Mesothelial cell of epicardium (in vitro differentiated cells): Measurements from ENCODE around the gene CACNA1C. TPM values are rescaled to one million over a fixed set of nuclear protein-coding genes. Genes with fewer than 3 reads are reported as not detected.

Experiments
- DNase-seq, 2 experiments: peaks; one replicate each; pipeline ENCODE4 v3.0.0; 2021; ENCODE audit warnings: low spot score in 2 of 2; ENCODE audit not compliant: unreplicated experiment in 2 of 2
- H3K27ac Mint-ChIP-seq: 2 replicates; pipeline ENCODE4 v1.8.0; 2021; ENCODE audit warnings: mixed read lengths
- H3K27me3 Mint-ChIP-seq: 2 replicates; pipeline ENCODE4 v1.8.0; 2021; ENCODE audit warnings: low read depth, mixed read lengths
- H3K36me3 Mint-ChIP-seq: 2 replicates; pipeline ENCODE4 v1.8.0; 2021; ENCODE audit warnings: mixed read lengths
- H3K4me1 Mint-ChIP-seq: 2 replicates; pipeline ENCODE4 v1.8.0; 2021; ENCODE audit warnings: mixed read lengths
- H3K4me3 Mint-ChIP-seq: 2 replicates; pipeline ENCODE4 v1.8.0; 2021; ENCODE audit warnings: mild to moderate bottlenecking, moderate library complexity, mixed read lengths
- H3K9me3 Mint-ChIP-seq: 2 replicates; pipeline ENCODE4 v1.8.0; 2021; ENCODE audit warnings: mixed read lengths
- CTCF ChIP-seq: fragments of 200-600 bp; sonication (generic); IDR thresholded peaks from one replicate; pipeline ENCODE4 v1.5.0; 2021; ENCODE audit warnings: antibody characterized with exemption; ENCODE audit not compliant: unreplicated experiment
- total RNA-seq: library from RNA; stranded (reverse); gene quantifications from 3 replicates; pipeline ENCODE4 v1.2.1, GENCODE V29; 2021

Gene CACNA1C
- total RNA-seq, 1 donor from 2014 or later = 33.6 TPM

GRCh38 chr12:2136901-2137300, 84.1 kb downstream of the CACNA1C start:
- H3K4me1 Mint-ChIP-seq = peaks cover 8% of the 10 kb centered on the region
- no peak overlapping the region for H3K4me3 Mint-ChIP-seq
- H3K27ac Mint-ChIP-seq = no peak overlapping the region

GRCh38 chr12:2137711-2138110, 84.9 kb downstream of the CACNA1C start:
- Mint-ChIP-seq H3K36me3 (peaks cover 4% of the 10 kb centered on the region), H3K4me3 (no peak overlapping the region), H3K4me1 (peaks cover 8% of the 10 kb centered on the region), H3K27ac (no peak overlapping the region), H3K27me3 (no peaks in the 10 kb centered on the region), H3K9me3 (no peaks in the 10 kb centered on the region)
- no peak for DNase-seq
- TF ChIP-seq CTCF = no peak

More at GRCh38 chr12:2136901-2137300, 84.1 kb downstream of the CACNA1C start:
- no peak for DNase-seq
- no peaks in the 10 kb centered on the region for H3K9me3 Mint-ChIP-seq
- TF ChIP-seq CTCF = no peak
- H3K27me3 Mint-ChIP-seq = no peaks in the 10 kb centered on the region
- peaks cover 4% of the 10 kb centered on the region for H3K36me3 Mint-ChIP-seq

GRCh38 chr12:2138294-2138693, 85.5 kb downstream of the CACNA1C start:
- Mint-ChIP-seq H3K4me1 (peaks cover 8% of the 10 kb centered on the region), H3K9me3 (no peaks in the 10 kb centered on the region), H3K4me3 (no peak overlapping the region), H3K27me3 (no peaks in the 10 kb centered on the region), H3K27ac (no peak overlapping the region), H3K36me3 (peaks cover 4% of the 10 kb centered on the region)
- DNase-seq = no peak
- no peak for TF ChIP-seq CTCF

GRCh38 chr12:2138871-2139308, 86.1 kb downstream of the CACNA1C start:
- Mint-ChIP-seq H3K36me3 (peaks cover 4% of the 10 kb centered on the region), H3K27ac (no peak overlapping the region), H3K4me1 (peaks cover 8% of the 10 kb centered on the region), H3K9me3 (no peaks in the 10 kb centered on the region), H3K27me3 (no peaks in the 10 kb centered on the region), H3K4me3 (no peak overlapping the region)
- TF ChIP-seq CTCF = no peak
- no peak for DNase-seq

- TF ChIP-seq CTCF = no peak
- H3K4me3 Mint-ChIP-seq = no peak overlapping the region
- no peaks in the 10 kb centered on the region for H3K27me3 Mint-ChIP-seq
- DNase-seq = no peak
- H3K9me3 Mint-ChIP-seq = no peaks in the 10 kb centered on the region
- H3K36me3 Mint-ChIP-seq = peaks cover 4% of the 10 kb centered on the region
- H3K27ac Mint-ChIP-seq = no peak overlapping the region
- H3K4me1 Mint-ChIP-seq = peaks cover 9% of the 10 kb centered on the region
These were observed 86.9 kb downstream of the CACNA1C start for GRCh38 chr12:2139651-2140050.

- no peak for DNase-seq
- no peak overlapping the region for H3K4me3 Mint-ChIP-seq
- peaks cover 2% of the 10 kb centered on the region for H3K36me3 Mint-ChIP-seq
- TF ChIP-seq CTCF = no peak
- H3K4me1 Mint-ChIP-seq = peaks cover 20% of the 10 kb centered on the region
- no peaks in the 10 kb centered on the region for H3K9me3 Mint-ChIP-seq
- no peak overlapping the region for H3K27ac Mint-ChIP-seq
- H3K27me3 Mint-ChIP-seq = no peaks in the 10 kb centered on the region
These were observed 88.2 kb downstream of the CACNA1C start for GRCh38 chr12:2140858-2141519.
